ENCODE measurements around the gene GRB10.

GRCh38 chr7:50727072-50727471 lies 55.6 kb downstream of the GRB10 start:
- no peak for TF ChIP-seq EGR1 (IDR thresholded peaks at IDR 0.05; ENCODE audit: borderline replicate concordance, low read depth, low read length)
- TF ChIP-seq TAF7 (optimal IDR thresholded peaks at IDR 0.05; ENCODE audit: borderline replicate concordance, low read depth, low read length) = no peak

All from H1 (cell line).